ENCODE measurements around the gene MRPS7.
"Not testable (repeated sequence)": the region's sequence is repeated elsewhere in the genome, so short reads cannot be mapped to it uniquely, and the experiment has no call there.

MRPS7 gene

DNA sequence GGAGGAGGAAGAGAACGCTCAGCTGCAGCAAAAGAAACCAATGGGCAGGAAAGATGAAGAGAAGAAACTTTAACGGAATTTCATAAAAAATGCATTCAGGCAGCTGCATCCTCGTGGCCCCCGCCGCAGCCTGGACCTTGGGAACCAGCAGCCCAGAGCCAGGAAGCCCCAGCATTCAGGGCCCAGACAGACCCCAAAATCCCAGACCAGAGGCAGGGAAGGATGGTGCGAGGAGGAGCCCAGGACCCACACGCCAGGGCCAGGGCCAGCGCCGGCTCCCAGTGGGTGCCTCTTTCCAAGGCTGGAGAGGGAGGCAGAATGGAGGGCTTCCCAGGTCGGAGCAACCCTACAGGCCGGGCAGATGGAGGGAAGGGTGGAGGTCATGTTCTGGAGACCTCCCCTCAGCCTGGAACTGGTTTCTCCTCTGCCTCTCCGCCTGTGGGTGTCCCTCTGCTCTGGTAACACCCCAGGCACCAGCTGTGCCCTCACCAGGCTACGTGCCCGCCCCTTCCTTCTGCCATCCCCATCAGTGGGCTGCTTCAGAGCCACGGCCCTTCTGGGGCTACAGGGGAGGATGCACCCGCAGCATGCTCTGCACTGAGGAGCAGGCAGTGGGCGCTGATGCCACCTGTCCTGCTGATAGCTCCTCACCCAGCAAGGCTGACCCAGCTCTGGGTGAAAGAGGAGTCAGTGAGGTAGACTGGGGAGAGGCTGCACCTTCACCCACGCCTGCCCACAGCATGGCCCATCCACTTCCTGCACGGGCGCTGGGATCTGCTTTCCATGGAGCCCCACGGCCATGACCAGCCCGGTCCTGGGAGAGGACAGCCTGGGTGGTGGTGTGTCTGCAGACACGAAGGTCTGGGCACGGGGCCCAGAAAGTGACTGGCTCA is 10.5 kb downstream of the MRPS7 start:
- peak; percentile 68 for DNase-seq

GRCh38 chr17:75272848-75273184 is 11.1 kb downstream of the MRPS7 start:
- no peak for DNase-seq

DNA sequence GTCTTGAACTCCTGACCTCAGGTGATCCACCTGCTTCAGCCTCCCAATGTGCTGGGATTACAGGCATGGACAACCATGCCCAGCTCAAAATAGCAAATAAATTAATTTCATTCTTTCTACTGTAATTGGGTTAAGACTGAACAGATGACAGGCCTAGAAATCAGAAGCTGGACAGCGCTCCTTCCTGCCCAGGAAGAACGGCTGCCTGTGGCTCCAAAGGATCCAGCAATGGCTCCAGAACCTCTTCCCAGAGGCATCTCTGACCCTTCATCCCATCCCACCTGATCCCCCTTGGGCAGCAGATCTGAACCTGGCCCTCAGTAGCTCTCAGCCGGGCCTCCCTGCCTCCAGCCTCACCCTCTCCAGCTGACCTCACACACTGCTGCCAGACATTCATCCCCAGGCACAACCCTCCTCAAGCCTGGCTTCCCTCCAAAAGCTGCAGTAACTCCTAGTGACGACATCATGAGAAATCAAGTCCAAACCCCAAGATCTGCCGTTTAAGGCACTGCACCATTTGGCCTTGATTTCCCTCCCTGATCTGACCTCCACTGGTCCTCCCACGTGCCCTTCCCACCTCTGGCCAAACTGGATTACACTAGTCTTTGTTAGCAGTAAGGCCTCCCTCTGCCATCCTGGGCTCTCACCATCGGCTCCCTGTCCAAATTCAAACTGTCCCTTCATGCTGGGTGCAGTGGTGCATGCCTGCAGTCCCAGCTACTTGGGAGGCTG is 12.5 kb downstream of the MRPS7 start:
- no peak for DNase-seq

DNA sequence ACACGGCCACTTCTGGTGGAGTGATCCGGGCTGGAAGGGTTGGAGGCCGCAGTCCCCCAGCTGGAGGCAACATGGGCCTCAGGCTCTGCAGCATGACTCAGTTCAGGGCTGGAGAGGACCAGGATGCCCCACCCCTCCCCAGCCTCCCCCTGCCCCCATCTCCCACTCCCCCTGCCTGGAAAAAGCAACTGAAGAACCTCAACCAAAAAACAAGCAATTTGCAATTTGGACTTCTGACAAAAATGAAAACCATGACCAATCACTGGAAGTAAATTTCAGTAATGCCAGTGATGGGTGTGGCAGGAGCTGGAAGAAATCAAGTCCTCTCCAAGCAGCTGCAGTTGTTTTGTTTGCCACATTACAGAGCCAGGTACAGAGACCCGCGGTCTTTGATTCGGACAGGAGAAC is 16.0 kb downstream of the MRPS7 start:
- DNase-seq: no peak

- not testable (repeated sequence) for DNase-seq
These were observed 18.5 kb downstream of the MRPS7 start for GRCh38 chr17:75280189-75280588.

DNA sequence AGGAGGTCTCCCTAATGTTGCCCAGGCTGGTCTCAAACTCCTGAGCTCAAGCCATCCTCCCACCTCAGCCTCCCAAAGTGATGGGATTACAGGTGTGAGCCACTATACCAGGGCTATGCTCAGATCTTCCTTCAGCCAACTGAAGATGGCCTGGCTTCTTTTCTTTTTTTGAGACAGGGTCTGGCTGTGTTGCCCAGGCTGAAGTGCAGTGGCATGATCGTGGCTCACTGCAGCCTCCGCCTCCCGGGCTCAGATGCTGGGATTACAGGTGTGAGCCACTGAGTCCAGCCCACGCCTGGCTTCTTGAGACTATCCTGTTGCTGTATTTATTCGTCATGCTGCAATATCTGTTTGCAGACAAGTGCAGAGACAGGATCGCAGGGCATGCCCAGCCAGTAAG is 23.4 kb downstream of the MRPS7 start:
- DNase-seq: no peak

DNA sequence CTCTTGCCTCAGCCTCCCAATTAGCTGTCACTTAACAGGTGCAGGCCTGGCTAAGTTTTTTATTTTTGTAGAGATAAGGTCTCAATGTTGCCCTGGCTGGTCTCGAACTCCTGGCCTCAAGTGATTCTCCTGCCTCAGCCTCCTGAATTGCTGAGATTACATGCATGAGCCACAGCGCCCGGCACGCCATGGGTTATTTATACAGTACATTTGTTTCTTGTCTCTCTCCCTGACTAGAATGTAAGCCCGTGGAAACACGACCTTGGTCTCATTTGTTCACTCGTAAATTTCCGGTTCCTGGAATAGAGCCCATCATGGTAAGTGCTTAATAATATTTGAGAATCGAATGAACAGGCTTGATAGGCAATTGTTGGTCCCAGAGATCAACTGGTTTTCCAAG is 25.5 kb downstream of the MRPS7 start:
- DNase-seq: no peak

DNA sequence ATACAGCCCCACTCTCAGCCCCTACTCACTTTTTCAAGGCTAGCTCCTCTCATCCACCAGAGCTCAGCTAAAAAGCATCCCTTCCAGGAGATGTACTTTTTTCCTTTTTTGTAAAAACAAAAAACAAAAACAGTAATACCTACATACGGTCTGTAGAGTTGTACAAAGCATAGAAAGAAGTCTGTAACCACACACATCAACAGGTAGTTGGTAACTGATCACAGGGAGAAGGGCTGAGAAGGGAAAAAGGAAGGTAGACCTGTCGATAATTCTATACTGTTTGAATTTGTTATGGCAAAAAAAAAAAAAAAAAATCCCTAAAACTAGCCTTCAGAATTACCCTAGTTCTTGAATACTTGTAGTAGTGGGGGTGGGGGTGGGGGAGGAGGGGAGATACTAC is 26.7 kb downstream of the MRPS7 start:
- no peak for DNase-seq

DNA sequence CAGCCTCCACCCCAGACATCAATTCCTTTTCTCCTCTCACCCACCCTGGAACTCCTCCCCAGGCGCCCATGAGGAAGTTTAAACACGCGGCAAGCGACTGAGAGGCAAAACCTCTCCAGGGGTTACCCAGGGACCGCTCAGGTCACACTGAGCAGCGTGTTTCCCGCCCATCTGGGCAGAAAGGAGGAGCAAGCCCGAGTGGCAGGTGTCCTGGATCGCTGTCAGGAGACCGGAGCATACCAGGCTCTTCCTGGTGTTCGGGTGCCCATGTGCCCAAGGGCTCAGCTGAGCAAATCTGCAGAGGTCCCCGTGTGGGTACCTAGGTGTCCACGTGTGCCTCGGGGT is 27.1 kb downstream of the MRPS7 start:
- DNase-seq: no peak

- peak; percentile 99 for DNase-seq
These were observed 27.6 kb downstream of the MRPS7 start, which contains the start of gene SLC25A19 for GRCh38 chr17:75289115-75289831. Gene SLC25A19 (minus strand): TSS chr17:75289433. CDS start chr17:75286764, 2,669 bp downstream.

- peak; percentile 89 for DNase-seq
These were observed 28.2 kb downstream of the MRPS7 start for GRCh38 chr17:75289832-75290337.

- not testable (repeated sequence) for DNase-seq
These were observed 31.2 kb downstream of the MRPS7 start for GRCh38 chr17:75292810-75293448.

DNA sequence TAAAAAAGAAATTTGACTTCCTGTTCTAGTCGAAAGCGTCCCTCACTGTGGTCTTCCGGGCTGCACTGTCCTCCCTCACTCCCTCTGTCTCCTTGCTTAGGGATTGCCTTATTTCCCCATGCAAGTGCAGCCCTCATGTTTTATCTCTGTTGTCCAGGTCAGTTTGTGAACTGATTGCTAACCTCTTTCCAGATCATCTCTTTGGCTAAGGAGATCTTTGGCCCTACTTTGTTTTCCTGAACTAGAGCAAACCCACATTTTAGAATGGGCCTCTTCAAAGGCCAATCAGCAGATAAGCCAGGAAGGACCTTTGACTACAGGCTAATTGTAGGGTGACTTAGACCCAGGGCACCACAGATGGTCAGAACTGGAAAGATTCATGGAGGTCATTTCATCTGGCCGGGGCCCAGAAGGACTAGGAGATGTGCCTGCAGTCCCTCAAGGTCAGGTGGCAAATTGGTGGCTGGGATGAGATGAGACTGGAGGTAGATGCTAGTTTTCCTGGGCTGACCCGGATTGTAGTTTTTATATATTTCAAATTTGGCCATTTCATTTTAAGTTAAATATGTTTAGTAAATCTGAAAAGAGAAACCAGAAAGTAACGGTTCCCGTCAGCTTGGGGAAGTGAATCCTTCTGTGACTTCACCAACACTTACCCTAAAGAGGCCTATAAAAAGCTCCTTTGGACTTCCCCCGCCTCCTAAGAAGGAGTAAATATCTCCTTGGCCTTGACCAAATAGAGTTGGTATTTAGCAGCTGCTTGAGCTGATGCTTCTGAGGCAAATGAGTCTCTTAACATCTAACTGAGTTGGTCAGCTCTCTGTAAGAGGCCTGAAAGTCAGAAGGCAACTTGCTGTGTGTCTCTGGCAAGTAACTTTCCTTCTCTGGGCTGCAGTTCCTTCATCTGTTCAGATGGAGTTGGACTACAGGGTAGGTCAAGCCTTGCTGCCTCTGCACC is 33.8 kb downstream of the MRPS7 start:
- DNase-seq: no peak

- DNase-seq: no peak
These were observed 38.6 kb downstream of the MRPS7 start for GRCh38 chr17:75300280-75300679.

- DNase-seq: no peak
These were observed 39.4 kb downstream of the MRPS7 start for GRCh38 chr17:75301049-75301448.

DNA sequence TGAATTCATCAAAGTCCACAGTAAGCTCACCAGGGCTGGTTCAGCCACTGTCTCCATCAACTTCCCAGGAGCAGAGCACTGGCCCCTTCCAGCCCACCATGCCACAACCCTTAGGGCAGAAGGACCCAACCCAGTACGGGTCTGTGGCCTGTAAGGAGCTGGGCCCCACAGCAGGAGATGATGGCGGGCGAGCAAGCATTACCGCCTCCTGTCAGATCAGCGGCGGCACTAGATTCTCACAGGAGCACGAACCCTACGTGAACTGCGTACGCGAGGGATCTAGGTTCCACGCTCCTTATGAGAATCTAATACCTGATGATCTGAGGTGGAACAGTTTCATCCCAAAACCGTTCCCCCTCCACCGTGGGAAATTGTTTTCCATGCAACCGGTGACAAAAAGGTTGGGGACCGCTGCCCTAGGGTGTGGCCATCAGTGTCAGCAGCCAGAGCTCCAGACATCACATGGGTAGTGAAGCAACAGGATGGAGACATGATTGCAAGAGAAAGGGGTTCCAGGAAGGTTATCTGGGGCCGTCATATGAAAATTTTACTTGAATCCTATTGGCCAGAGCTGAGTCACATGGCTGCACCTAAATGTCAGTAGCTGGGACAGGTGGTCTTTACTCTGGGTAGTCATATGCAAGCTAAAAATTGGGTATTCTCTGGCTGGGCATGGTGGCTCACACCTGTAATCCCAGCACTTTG is 40.0 kb downstream of the MRPS7 start:
- no peak for DNase-seq

DNA sequence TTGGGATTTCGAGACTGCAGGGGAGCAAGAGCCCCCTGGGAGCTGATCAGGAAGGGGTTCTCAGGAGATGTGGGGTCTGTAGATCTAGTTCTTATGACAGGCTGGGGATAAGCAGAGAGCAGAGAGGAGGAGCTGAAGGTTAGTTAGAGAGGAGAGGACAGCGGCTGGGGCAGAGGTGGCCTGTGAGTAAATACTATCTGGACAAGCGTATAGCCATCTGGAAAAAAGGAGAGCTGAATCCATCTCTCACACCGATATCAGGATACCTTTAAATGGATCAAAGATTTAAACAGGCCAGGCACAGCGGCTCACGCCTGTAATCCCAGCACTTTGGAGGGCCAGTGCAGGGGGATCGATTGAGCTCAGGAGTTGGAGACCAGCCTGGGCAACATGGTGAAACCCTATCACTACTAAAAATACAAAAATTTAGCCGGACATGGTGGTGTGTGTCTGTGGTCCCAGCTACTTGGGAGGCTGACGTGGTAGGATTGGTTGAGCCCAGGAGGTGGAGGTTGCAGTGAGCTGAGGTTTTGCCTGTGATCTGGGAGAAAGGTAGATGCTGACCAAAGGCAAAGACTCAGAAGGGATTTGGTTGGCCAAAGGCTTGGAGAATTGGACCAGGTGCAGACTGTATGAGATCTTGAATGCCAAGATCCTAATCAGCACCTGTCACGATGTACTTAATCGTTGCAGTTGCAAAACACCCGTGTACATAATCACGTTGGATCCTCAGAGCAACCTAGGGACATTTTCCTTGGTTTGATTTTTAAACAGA is 46.5 kb downstream of the MRPS7 start:
- DNase-seq: no peak

GRCh38 chr17:75308732-75309629 is 47.3 kb downstream of the MRPS7 start:
- DNase-seq: no peak

- DNase-seq: no peak
These were observed 52.4 kb downstream of the MRPS7 start for GRCh38 chr17:75313941-75314551.
